DMS114 treated with DMSO at 0.1 percent for 48 hours (cell line): Measurements from ENCODE around the gene CYP27B1.

ENCODE experiments used
- DNase-seq: peaks from one replicate; lab custom pipeline; 2025; ENCODE audit not compliant: unreplicated experiment; lab: John Stamatoyannopoulos, UW

Gene CYP27B1

GRCh38 chr12:57752668-57753000 is 14.2 kb downstream of the CYP27B1 start:
- no peak for DNase-seq

DNA sequence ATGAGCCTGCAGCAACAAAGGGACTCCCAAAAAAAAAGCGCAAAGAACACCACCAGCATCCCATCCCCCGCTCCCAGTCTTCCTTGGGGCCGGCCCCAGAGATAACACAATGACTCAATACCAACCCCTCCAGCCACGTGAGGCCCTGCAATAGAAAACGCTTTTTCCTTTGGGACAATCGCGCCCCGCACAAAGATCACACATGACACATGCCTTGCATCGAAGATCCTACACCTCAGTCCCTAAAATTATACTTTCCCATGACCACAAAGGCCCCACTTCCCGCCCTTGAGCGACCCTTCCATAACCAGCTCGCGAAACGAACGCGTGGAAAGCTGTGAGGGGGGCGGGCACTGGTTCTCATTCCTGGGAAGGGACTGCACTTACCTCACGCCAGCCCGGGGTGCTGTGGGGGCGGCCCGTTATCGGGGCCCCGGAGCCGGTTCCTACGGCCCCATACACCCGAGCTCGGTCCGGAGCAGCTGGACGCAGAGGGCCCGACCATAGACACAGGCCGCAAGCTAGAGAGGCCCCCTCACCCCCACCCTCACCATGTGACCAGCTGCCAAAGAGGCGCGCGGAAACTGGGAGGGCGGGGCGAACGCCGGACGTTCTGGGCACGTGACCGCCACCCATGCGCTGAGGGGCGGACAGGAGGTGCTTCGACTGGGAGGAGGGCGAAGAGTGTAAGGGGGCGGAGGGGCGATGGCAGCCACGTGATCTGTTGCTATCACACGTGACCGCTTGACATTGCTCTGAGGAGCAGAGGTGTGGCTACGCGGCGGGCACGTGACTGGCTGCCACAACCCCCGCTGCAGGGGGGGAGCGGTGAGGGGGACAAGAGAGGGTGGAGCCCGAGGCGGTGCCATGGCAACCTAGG is 14.8 kb downstream of the CYP27B1 start, which contains the start of gene CDK4:
Gene CDK4 (minus strand): TSS at position 523 of the 880 bp plus-strand sequence. CDS start 593 bp downstream, outside the sequence.
- peak; percentile 98 for DNase-seq

GRCh38 chr12:57751432-57751787 is 15.5 kb downstream of the CYP27B1 start:
- no peak for DNase-seq

DNA sequence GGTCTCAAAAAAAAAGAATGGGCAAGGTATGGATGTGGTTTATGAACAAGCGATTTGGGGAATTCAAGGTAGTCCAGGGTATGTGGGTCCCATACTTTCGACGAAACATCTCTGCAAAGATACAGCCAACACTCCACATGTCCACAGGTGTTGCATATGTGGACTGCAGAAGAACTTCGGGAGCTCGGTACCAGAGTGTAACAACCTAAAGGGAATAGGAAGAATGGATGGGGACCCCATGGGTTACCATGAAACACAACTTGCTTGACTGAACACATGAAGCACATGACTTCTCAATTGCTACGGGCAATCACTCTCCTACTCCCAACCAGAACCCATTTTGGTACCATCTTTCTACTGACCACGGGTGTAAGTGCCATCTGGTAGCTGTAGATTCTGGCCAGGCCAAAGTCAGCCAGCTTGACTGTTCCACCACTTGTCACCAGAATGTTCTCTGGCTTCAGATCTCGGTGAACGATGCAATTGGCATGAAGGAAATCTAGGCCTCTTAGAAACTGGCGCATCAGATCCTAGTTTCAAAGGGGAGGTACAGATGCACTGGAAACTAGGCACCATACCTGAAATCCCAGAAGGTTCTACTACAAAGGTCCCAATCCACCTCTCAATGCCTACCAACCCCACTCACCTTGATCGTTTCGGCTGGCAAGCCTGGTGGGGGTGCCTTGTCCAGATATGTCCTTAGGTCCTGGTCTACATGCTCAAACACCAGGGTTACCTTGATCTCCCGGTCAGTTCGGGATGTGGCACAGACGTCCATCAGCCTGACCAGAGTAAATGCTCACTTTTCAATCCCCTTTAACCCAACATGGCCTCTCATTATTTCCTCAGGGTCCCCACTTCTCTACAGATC is 16.1 kb downstream of the CYP27B1 start:
- no peak for DNase-seq

- no peak for DNase-seq
These were observed 17.8 kb downstream of the CYP27B1 start for GRCh38 chr12:57749061-57749460.

DNA sequence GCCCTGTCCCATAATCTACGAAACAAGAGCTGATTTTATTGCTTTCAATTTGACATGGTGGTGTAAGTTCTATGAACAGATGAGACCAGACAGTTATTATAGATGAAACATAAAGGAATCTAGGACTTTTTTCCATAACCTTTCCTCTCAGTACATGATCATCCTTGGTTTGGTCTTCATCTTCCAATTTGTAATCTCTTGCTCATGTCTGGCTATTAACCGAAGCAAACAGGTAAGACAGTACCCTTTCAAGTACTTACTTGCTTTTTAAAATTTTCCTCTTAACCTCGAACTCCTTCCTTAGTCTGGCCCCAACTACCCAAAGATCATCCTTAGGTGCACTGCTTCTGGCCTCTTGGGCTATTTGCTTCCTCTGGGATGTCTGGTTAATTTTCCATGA is 20.9 kb downstream of the CYP27B1 start:
- no peak for DNase-seq

DNA sequence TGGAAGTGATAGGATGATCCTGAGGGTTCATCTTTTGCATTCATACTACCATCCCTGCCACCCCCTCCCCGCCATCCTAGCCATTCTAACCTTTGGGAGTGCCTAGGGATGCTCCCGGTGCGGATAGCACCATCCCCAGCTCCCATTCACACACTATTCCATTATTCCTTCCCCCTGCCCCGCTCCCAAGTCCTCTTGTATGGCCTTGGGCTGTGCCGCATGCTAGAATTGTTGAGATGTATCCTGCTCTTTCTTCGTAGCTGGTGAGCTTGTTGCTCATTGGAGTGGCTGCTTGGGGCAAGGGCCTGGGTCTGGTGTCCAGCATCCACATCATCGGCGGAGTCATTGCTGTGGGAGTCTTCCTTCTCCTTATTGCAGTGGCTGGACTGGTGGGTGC is 21.4 kb downstream of the CYP27B1 start:
- DNase-seq, result no peak

GRCh38 chr12:57744777-57745484 is 21.9 kb downstream of the CYP27B1 start, which contains the start of gene TSPAN31:
TSS of gene TSPAN31 (plus strand) at chr12:57745039. CDS start at chr12:57745155, 116 bp downstream.
- peak; percentile 93 for DNase-seq

DNA sequence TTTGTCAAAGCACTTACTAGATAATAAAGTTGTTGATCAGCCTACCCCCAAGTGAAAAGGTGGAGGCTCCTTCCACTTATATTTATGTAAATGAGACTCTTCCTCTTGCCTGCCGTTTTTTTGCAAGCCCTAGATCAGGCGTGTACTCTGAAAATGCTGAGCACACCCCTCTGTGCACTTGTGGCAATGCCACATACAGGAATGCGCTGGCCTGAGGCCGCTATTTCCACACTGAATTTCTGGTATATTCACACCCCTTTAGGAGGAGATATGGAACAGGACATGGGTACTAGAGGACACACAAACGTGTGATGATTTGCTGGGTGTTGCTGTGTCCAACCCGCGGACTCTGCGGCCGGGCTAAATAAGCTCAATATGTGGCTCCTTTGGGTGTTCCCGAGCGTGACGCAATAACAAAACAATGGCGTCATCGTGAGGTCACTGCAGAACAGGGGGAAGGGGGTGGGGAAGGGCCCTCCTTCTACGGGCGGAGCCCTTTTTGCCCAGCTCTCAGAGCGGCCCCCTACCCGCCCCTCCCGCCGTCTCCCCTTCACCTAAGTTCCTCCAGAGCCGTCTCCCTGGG is 22.6 kb downstream of the CYP27B1 start:
- DNase-seq, result peak; percentile 47

DNA sequence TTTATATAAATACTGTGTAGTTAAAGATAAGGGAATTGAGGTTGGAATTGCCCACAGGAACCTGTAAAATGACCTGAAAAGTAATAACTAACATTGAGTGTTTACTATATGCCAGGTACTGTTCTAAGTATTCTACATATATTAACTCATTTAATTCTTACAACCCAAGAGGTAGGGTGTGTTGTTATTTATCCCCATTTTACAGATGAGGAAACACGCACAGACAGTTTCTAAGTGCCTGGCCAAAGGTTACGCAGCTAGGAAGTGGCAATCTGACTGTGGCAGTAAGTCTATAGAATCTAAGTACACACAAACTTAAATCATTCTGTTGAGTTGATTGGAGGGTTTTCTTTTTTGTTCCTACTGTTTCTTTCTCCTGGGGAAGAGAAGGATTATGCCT is 23.1 kb downstream of the CYP27B1 start:
- DNase-seq, result no peak

GRCh38 chr12:57741844-57742738 is 24.8 kb downstream of the CYP27B1 start:
- DNase-seq, result no peak

- no peak for DNase-seq
These were observed 25.5 kb downstream of the CYP27B1 start for GRCh38 chr12:57741413-57741789.

- DNase-seq, result no peak
These were observed 26.0 kb downstream of the CYP27B1 start for GRCh38 chr12:57740656-57741412.

GRCh38 chr12:57739914-57740538 is 26.9 kb downstream of the CYP27B1 start:
- no peak for DNase-seq

- no peak for DNase-seq
These were observed 27.5 kb downstream of the CYP27B1 start for GRCh38 chr12:57739387-57739786.

DNA sequence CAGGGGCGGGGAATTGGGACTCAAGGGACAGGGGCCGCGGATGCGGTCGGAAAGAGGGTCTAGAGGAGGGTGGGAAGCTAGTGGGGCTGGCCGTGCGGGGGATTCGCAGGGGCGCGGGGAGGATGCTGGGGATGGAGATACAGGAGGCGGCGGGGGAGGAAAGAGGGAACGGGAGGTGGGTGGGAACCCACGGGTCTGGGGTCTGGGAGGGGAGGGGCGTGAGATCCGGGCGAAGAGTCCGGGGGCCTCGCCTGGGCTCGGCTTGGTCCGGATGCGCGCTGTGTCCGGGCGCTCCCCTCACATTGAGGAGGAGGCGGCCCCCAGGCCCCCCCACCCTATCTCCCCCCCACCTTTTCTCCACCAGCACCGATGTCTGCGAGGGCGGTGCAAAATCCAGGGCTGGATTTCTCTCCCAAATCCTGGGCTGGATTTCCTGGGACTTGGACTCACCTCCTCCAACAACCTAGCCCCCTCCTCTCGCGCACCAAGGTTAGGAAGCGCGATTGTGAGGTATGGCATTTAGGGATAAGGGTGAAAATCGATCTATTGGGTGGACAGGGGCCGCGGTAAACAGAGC is 28.1 kb downstream of the CYP27B1 start, which contains the start of gene AGAP2:
Gene AGAP2 (minus strand): TSS at position 82 of the 577 bp plus-strand sequence. CDS start 496 bp downstream, outside the sequence.
- DNase-seq, result peak; percentile 13

DNA sequence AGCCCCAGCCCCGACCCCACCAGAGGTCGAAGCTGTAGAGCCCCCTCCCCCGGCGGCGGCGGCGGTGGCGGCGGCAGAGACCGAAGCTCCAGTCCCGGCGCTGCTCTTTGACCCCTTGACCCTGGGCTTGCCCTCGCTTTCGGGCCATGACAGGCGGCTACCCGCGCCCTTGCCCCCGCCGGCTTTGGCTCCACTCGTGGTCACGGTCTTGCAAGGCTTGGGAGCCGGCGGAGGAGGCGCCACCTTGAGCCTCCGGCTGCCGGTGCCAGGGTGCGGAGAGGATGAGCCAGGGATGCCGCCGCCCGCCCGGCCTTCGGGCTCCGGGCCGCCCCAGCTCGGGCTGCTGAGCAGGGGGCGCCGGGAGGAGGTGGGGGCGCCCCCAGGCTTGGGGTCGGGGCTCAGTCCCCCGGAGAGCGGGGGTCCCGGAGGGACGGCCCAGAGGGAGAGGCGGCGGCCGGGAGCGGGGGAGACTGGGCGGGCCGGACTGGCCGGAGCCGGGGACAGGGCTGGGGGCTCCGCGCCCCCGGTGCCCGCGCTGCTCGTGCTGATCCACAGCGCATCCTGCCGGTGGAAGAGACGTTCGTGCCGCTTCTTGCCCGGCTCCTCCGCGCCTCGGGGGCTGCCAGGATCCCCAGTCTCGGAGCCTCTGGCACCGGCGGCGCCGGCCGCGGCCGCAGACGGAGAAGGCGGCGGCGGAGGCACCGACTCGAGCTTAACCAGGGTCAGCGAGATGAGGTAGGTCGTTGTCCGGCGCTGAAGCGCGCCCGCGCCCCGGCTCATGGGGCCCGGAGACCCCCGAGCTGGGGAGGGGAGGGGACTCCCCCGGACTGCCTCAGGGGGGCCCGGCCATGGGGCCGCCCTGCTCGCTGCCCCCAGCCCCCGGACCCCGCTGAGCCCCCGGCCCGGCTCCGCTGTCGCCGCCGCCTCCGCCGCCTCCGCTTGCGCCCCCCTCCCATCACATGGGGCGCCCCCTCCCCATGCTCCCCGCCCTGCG is 29.1 kb downstream of the CYP27B1 start:
- no peak for DNase-seq
